ENCODE data around the gene JAZF1.

The JAZF1 gene

DNA sequence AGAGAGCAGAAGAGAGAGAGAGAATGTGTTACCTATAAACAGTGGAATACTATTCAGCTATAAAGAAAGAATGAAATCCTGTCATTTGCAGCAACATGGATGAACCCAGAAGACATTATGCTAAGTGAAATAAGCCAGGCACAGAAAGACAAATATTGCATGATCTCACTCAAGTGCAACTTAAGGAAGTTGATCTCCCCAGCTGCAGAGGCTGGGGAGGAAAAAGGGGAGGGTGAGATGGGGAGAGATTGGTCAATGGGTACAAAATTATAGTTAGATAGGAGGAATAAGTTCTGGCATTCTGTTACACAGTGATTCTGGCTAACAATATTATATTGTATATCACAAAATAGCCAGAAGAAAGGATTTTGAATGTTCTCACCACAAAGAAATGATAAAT lies 11.2 kb upstream of the JAZF1 start:
- DNase-seq (ENCODE audit: low read depth, low spot score) = no peak

DNA sequence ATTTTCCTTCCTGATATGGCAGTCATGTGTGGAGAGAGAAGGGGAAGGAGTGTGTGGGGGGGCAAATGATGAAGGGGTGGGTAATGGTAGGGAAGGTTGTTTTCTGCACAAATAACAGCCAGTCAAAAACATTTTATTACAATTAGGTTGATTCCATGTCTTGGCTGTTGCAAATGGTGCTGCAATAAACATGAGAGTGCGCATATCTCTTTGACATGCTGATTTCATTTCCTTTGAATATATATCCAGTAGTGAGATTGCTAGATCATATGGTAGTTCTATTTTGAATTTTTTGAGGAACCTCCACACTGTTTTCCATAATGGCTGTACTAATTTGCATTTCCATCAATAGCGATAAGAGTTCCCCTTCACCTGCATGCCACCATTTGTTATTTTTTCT lies 10.6 kb upstream of the JAZF1 start:
- no peak for DNase-seq (ENCODE audit: low read depth, low spot score)

- no peak for DNase-seq (ENCODE audit: low read depth, low spot score)
These were observed 9.6 kb upstream of the JAZF1 start for GRCh38 chr7:28190077-28190710.

DNA sequence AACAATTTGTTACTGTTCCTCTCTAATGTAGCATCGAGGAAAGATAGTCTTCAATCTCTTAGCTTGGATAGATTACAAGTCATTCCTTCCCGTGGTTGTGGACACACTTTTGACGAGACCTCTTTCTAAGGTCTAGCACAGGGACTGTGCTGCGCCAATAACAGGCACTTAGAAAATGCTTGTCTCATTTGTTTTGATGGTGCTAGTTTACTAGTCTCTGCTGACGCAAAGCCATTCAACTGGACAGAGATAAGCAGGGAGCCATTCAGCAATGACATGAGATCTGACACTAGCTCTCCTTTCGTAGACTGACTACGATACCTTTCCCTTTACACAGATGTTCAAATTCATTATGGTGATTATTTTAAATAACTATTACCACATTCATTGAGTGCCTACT lies 6.4 kb upstream of the JAZF1 start:
- no peak for DNase-seq (ENCODE audit: low read depth, low spot score)

GRCh38 chr7:28183627-28184026 lies 3.0 kb upstream of the JAZF1 start:
- DNase-seq (ENCODE audit: low read depth, low spot score) = no peak

GRCh38 chr7:28182071-28182471 lies 1.5 kb upstream of the JAZF1 start:
- no peak for DNase-seq (ENCODE audit: low read depth, low spot score)

DNA sequence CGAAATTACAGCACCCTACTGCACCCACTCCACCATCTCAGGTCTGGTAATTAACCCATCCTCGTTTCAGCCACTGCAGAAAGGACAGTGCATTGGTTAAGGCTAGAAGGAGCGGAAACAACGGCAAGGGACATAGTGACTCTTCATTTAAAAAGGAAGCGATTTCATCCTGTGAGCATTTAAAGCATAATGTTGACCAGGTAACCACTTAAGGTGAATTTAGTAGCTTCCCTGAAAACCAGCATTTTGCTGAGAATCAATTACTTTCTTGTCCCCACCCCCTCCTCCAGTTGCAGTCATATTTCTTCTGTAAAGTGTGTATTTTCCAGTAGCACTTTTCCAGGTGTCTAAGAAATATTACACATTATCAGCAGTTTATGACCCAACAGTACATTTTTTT lies 821 bp upstream of the JAZF1 start:
- no peak for DNase-seq (ENCODE audit: low read depth, low spot score)

DNA sequence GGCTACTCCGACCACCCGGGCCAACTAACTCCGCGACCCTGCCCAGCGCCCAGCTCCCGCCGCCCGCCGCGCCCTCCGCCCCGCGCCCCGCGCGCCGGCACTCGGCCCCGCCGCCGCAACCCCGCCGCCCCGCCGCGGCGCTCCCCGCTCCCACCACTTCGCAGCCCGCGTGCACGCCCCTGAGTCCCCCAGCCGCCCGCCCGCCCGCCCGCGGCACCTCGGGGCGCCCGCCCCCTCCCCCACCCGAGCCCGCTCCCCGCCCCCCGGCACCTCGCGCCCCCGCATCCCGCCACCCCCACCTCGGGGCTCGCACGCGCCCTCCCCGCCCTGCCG lies 598 bp downstream of the JAZF1 start:
- no peak for DNase-seq (ENCODE audit: low read depth, low spot score)

DNA sequence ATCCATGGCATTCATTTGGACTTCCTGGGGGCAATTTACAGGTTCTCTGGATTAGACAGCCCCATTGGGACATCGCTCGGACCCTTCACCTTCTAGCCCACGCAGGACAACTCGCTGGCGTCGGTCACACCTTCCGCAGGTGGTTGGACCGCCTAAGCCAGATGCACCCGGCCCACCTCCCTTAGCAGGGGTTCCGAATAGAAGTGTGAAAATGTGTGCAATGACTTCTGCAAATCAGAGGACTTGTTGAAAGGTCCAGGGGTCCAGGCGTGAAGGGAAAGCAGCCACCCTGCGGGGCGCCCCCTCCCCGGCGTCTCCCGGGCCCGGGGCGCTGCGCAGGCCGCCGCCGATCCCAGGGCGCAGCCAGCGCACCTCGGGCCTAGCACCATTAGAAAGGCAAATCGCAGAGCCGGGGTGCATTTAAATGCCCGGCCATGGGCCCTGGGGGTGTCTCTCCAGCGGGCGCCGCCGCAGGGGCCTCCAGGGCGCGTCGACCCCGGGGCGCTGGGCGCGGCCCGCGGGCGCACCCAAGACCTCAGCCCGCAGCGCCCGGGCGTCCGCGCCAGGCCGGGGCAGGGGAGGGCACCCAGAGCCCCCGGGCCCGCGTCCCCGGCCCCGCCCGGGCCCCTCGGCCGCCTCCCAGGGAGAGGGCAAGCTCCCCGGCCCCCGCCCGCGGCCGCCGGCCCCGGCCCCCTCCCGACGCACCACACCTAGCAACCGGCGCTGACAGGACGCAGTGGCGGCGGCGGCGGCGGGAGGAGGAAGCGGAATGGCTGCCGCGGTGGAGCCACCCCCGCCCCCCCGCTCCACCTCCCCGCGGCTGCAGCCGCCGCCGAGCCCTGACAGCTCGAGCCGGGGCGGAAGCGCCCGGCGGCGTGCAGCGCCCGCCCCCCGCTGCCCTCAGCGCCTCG lies 1.2 kb downstream of the JAZF1 start:
- DNase-seq (ENCODE audit: low read depth, low spot score) = no peak

DNA sequence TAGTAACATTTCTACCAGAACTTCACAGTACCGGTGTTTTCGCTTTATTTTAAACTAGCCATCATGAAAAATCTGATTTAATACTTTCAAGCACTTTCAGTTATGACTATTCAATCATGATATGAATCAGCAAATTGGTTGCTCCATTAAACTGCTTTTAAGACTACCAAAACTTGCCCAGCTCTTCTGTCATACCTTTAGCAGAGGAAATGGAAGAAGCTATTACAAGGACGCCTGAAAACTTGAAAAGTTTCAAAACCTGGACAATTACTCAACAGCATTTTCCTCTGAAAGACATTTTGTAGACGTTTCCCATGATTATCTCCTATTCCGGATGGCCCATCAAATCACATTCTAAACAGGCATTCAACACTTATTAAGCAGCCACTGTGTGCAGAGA lies 2.0 kb downstream of the JAZF1 start:
- no peak for DNase-seq (ENCODE audit: low read depth, low spot score)

- no peak for DNase-seq (ENCODE audit: low read depth, low spot score)
These were observed 2.8 kb downstream of the JAZF1 start for GRCh38 chr7:28177836-28178235.

GRCh38 chr7:28176645-28177044 lies 4.0 kb downstream of the JAZF1 start:
- DNase-seq (ENCODE audit: low read depth, low spot score) = no peak

DNA sequence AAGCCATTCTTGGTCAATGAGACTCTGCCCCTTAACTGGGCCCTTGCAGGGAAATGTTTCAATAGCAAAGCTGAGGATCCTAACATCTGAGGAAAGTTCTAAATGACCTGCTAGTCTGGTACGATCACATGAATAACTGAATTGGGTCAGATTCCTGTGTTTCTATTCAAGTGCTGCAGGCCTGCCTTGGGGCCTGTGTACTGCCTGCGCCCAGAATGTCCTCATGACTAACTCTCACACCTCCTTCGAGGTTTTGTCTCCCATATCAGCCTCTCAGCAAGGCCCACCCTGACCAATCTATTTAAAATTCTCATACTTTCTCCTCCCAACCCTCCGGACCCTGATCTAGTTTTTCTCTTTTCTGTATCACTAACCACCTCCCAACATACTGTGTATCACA lies 4.4 kb downstream of the JAZF1 start:
- DNase-seq (ENCODE audit: low read depth, low spot score) = no peak

GRCh38 chr7:28174901-28175661 lies 5.5 kb downstream of the JAZF1 start:
- DNase-seq (ENCODE audit: low read depth, low spot score) = no peak

- DNase-seq (ENCODE audit: low read depth, low spot score) = no peak
These were observed 6.2 kb downstream of the JAZF1 start for GRCh38 chr7:28174442-28174841.

GRCh38 chr7:28173531-28173930 lies 7.1 kb downstream of the JAZF1 start:
- DNase-seq (ENCODE audit: low read depth, low spot score) = no peak

DNA sequence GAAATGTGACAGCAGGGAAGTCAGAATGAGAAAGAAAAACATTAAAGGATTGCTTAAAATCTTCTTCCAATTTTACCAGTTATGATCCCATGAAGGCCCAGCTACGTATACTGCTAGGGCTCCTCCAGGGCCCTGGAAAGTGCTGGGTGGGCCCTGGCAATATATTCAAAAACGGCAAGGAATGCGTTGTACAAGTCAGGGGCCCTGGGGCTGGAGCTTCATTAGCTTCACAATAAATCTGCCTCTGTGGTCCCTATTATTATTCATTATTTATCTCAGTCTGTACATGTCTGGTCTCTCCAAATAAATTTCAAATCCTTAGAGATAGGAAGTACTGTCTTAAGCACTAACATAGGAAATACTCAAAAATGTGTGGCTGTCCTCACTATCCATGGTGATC lies 7.6 kb downstream of the JAZF1 start:
- no peak for DNase-seq (ENCODE audit: low read depth, low spot score)

DNA sequence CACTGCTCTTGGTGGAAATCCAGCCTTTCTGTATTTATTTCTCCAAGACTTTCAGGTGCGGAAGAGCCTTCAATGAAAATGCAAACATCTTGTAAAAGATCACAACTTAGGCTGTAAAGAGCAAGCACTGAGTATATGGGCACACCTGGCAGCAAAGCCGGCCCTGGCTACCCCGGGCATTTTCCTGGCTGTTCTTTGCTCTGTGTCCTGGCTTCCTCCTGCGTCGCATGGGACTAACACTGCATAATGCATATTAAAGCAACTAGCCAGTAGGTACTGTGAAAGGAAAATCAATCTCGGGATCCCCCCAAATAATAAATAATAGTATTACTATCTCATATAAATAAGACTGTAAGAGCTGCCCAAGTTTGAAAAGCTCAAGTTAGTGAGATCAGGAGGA lies 9.9 kb downstream of the JAZF1 start:
- no peak for DNase-seq (ENCODE audit: low read depth, low spot score)

GRCh38 chr7:28169230-28169629 lies 11.4 kb downstream of the JAZF1 start:
- DNase-seq (ENCODE audit: low read depth, low spot score) = no peak

DNA sequence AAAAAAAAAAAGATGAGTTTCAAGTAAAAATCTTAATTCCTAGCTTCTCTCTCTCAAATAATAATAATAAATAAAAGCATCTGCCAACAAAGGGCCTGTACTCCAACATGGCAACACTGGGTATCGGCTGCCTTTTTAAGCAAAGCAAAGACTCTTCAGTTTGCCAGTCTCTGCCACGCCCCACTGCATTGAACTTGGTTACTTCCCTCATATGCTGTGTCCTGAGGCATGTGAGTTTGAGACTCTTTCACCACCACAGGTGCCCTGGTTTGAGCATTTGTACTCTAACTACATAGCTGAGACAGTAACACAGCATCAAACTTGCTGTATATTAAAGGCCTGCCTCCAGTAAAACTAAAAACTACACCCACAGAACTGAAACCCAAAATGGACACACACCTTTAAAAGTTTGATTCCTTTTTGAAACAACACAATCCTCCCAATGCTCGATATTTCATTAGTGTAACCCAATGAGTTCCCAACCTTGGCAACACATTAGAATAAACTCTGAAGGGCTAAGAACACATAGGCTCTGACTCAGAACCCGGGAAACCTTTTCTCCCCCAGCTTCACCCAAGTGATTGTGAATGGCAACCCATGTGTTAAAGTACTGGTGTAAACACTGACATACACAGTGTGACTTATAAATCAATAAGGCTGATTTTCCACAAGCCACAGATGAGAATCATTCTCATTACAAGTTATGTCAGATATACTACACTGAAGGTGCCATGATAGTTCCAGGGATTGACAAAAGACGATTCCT lies 12.0 kb downstream of the JAZF1 start:
- DNase-seq (ENCODE audit: low read depth, low spot score) = no peak

- DNase-seq (ENCODE audit: low read depth, low spot score) = no peak
These were observed 13.4 kb downstream of the JAZF1 start for GRCh38 chr7:28166982-28167715.

Data from iPS DF 19.7 (cell line).